NOMO-1 treated with DMSO at 0.1 percent for 48 hours (cell line): Measurements from ENCODE around the gene TMEM50B.
"Not testable (repeated sequence)": the region's sequence is repeated elsewhere in the genome, so short reads cannot be mapped to it uniquely, and the experiment has no call there.

Experiments
- DNase-seq: peaks from one replicate; lab custom pipeline; 2025; ENCODE audit not compliant: unreplicated experiment; lab: John Stamatoyannopoulos, UW

TMEM50B gene

GRCh38 chr21:33478935-33479678, 667 bp downstream of the TMEM50B start:
- peak; percentile 28 for DNase-seq

GRCh38 chr21:33478182-33478581, 1.6 kb downstream of the TMEM50B start:
- no peak for DNase-seq

DNA sequence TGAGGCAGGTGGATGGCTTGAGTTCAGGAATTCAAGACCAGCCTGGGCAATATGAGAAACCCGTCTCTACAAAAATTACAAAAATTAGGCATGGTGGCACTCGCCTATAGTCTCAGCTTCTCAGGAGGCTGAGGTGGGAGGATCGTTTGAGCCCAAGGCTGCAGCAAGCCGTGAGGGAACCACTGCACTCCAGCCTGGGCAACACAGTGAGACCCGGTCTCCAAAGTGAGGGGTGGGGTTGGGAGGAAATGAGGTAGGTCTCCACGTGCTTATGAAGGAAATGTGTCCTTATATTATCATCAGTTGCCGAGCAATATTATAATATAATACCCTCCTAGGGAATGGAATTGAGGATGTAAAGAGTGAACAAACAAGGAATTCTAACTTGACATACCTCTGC, 2.7 kb downstream of the TMEM50B start:
- no peak for DNase-seq

DNA sequence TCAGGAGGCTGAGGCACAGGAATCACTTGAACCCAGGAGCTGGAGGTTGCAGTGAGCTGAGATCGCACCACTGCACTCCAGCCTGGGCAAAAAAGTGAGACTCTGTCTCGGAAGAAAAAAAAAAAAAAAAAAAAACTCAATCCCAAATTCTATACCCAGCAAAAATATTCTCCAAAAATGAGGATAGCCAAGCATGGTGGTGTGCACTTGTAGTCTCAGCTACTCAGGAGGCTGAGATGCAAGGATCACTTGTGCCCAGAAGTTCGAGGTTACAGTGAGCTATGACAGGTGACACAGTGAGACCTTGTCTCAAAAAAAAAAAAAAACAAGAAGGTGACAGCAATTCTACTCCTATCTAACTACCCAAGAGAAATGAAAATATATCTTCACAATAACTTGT, 6.4 kb downstream of the TMEM50B start:
- DNase-seq = no peak

- DNase-seq = no peak
These were observed 9.1 kb downstream of the TMEM50B start for GRCh38 chr21:33470701-33471100.

DNA sequence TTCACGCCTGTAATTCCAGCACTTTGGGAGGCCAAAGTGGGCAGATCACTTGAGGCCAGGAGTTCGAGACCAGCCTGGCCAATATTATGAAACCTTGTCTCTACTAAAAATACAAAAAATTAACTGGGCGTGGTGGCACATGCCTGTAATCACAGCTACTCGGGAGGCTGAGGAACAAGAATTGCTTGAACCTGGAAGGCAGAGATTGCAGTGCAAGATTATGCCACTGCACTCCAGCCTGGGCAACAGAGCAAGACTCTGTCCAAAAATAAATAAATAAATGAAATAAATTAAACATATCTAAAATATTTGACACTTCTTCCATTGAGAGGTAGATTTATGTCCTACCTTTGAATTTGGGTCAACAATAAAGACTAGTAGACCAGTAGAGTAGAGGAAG, 10.6 kb downstream of the TMEM50B start:
- DNase-seq = not testable (repeated sequence)

DNA sequence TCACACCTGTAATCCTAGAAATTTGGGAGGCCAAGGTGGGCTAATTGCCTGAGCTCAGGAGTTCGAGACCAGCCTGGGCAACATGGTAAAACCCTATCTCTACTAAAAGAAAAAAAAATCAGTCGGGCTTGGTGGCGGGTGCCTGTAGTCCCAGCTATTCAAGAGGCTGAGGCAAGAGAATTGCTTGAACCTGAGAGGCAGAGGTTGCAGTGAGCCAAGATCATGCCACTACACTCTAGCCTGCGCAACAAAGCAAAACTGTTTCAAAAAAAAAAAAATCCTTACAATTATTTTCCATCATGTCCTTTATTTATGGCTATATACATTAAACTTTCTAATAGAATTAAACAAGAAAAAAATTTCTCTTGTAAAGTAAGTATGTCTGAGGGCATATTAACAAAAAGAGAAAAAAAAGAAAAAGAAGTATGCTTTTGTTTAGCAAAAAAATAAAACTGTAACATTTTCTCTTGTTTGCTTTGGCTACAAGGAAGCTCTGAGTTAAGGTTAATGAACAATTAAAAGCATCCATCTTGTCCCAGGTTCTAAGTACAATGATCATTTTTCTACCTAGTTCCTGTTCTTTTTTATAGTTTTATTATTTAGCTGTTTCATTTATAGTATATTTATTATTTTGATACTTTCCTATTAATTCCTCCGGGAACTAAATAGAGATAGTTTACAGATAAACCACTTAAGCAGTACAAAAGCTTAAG, 18.1 kb downstream of the TMEM50B start:
- DNase-seq = no peak

- no peak for DNase-seq
These were observed 20.9 kb downstream of the TMEM50B start for GRCh38 chr21:33458861-33459260.

- DNase-seq = no peak
These were observed 23.9 kb downstream of the TMEM50B start for GRCh38 chr21:33455686-33456446.

DNA sequence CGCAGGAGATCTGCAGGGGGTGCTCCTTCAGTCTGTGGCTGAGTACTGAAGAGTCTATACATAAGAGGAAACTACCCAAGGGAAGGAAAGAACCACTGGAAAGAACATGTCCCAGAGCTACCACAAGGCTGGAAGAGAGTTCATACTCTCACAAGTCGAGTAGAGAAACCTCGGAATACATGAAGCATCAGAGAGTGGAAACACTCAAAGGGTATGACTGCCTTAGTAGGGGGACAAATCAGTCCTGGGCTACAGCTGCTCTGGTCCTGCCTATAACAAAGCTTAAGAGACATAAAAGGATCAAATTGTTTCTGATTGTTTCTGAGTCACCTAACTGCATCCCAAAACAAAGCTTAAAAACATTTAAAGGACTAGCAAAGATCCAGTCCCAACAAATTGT, 27.4 kb downstream of the TMEM50B start:
- no peak for DNase-seq

- DNase-seq = no peak
These were observed 28.1 kb downstream of the TMEM50B start for GRCh38 chr21:33451634-33452071.

DNA sequence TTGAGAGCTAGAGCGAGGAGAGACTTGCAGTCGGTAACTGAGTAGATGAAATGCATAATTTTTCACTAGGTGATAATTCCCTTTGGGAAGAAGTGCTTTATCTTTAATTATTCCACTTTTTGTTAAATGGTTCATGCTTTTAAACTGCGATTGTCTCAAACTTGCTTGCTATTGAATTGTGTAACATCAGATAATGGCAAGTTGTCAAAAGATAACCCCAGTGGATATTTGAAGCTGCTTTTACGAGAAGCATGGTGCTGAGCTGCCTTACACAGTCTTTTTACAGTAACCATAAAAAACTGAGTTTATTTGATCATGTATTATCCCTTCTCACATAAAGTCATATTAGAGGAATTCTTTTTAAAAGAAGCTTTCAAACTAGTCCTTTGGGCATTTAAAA, 30.2 kb downstream of the TMEM50B start:
- no peak for DNase-seq

DNA sequence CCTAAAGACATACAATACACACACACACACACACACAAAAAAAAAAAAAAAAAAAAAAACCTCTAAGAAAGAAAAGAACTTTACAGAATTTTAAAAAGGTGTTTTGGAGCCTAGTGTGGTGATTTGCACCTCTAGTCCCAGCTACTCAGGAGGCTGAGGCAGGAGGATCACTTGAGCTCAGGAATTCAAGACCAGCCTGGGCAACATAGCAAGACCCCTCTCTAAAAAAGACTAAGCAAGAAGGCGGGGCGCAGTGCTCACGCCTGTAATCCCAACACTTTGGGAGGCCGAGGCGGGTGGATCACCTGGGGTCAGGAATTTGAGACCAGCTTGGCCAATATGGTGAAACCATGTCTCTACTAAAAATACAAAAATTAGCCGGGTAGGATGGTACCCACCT, 33.2 kb downstream of the TMEM50B start:
- not testable (repeated sequence) for DNase-seq

- no peak for DNase-seq
These were observed 35.3 kb downstream of the TMEM50B start for GRCh38 chr21:33444499-33444898.

- no peak for DNase-seq
These were observed 36.6 kb downstream of the TMEM50B start for GRCh38 chr21:33443194-33443593.

- DNase-seq = no peak
These were observed 38.0 kb downstream of the TMEM50B start for GRCh38 chr21:33441489-33442477.

DNA sequence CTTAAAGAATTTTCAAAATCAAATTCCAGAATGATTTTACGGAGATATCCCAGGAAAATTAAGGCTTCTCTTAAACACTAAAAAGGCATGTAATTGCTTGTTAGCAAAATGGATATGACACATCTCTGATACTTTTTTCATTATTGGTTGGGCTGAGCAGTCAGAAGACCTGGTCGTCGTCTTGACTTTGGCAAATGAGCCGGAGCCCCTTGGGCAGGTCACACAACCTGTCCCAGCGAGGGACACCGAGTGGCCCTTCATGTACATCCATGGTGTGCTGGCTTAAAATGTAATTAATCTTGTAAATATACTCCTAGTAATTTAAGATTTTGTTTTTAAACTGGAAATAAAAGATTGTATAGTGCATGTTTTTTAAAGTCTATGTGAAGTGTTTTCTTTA, 42.6 kb downstream of the TMEM50B start:
- DNase-seq = no peak

DNA sequence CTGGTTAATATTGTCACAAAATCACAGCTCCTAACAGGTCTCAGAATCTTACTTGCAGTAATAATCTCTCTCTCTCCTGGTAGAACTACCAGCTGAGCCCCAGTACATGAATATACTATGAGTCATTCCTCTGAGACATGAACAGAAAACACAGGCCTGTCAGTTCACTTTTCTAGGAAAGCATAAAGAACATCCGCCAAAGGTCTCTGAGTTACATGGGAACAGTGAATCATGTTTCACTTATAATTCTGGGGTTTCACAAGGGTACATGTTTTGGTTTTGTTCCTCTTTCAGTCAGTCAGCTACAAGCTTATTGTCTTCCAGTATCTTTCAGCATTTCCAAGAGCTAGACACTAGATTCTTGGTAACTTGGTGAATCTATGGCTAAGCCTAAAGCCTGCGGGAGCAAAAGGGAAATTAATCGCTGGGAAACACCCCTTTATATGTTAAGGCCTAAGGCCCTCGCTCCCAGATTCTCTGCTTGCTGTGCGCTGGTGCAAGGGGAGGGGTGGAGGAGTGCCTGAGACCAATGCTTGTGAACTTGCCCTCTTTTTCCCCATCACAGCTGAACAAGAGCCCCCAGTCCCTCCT, 44.9 kb downstream of the TMEM50B start:
- peak; percentile 99 for DNase-seq

DNA sequence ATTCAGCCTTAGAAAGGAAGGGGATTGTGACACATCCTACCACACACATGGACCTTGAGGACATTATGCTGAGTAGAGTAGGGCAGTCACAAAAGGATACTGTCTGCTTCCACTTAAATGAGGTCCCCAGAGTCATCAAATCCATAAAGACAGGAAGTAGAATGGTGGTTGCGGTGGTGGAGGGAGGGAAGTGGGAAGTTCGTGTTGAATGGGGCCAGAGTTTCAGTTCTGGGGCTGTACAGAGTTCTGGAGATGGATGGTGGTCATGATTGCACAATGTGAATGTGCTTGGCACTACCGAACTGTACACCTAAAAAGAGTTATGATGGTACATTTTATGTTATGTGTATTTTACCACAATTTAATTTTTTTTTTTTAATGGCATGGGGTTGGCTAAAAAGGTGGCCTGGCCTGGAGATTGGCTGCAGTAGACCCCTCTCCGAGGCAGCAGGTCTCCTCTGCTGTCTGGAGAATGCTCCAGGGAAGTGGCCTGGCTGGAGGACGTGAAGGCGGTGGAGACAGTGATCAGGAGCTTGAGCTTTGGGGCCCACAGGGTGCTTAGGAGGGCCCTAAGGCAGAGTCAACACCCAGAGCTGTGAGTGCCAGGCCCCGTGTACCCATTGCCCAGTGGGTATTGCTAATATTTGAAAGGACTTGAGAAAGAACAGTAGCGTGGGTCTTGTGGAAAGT, 46.2 kb downstream of the TMEM50B start:
- peak; percentile 89 for DNase-seq

- no peak for DNase-seq
These were observed 46.8 kb downstream of the TMEM50B start for GRCh38 chr21:33433001-33433400.
